LNCAP (cell line): Measurements from ENCODE around the gene CPM.

ENCODE experiments used
- TF ChIP-seq, protein P1 (sequence below): fragments of 450-650 bp; IDR thresholded peaks from 2 replicates; pipeline ENCODE4 v1.5.1; 2017; ENCODE audit warnings: mild to moderate bottlenecking

CPM gene

DNA sequence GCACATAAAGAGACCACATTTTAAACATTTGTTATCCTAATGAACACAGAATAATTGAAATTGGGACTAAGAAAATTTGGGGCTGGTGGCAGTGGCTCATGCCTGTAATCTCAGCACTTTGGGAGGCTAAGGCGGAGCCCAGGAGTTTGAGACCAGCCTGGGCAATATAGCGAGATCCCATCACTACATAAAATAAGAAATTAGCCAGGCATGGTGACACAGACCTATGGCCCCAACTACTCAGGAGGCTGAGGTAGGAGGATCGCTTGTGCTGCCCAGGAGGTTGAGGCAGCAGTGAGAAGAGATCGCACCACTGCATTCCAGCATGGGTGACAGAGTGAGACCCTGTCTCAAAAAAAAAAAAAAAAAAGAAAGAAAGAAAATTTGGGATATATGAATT lies 59.7 kb downstream of the CPM start:
- TF ChIP-seq, protein P1, sequence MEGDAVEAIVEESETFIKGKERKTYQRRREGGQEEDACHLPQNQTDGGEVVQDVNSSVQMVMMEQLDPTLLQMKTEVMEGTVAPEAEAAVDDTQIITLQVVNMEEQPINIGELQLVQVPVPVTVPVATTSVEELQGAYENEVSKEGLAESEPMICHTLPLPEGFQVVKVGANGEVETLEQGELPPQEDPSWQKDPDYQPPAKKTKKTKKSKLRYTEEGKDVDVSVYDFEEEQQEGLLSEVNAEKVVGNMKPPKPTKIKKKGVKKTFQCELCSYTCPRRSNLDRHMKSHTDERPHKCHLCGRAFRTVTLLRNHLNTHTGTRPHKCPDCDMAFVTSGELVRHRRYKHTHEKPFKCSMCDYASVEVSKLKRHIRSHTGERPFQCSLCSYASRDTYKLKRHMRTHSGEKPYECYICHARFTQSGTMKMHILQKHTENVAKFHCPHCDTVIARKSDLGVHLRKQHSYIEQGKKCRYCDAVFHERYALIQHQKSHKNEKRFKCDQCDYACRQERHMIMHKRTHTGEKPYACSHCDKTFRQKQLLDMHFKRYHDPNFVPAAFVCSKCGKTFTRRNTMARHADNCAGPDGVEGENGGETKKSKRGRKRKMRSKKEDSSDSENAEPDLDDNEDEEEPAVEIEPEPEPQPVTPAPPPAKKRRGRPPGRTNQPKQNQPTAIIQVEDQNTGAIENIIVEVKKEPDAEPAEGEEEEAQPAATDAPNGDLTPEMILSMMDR = no peak

DNA sequence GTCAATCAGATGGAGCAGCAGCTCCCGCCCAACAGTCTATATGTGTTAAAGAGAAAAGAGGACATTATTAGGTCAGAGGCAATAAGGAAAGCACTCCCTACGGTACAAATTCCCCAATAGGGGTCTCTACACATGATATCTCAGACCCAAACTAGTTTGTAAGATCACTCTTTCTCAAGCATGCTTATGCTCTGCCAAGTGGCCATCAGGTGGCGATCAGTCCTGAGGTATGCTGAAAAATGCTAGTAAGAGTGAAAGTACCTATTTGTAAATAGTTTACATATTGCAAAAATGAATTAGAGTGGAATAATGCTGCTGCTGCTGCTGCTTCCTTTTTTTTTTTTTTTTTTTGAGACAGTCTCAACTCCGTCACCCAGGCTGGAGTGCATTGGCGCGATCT lies 61.0 kb downstream of the CPM start:
- TF ChIP-seq, protein P1 = peak; percentile 45

DNA sequence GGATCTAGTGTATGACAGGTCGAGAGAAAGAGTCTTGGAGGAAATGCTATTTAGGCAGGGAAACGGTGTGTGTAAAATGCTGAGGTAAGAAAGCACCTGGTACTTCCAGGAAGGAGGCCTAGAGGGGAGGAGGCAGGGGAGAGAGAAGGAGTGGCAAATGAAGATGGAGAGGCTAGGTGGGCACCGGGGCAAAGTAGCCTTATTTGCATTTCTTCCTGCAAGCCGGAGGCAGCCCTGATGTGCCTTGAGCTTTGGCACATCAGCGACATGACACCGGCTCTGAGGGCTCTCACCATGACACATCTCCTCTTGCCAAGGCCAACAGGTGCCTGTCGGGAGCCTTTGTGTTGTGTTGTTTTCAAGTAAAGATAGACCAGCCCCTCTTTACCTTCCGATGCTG lies 61.6 kb downstream of the CPM start:
- TF ChIP-seq, protein P1 = no peak

DNA sequence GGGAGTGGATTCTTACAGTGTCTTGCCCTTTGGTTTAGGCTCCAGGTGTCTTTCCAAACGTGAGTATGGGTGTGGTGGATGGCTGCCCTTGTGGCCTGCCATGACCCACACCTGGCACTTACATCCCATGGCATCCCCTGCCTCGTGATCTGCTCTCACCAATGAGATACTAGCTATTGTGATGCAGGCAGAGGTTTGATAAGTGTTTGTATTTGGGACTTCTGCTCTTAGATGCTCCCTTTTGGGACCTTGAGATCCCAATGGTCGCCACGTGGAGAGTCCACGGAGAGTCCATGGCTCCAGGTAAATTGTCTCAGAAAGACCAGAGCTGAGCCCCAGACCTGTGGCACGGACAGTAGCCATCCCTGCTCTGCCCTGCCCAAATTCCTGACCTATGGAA lies 62.5 kb downstream of the CPM start:
- TF ChIP-seq, protein P1 = no peak

DNA sequence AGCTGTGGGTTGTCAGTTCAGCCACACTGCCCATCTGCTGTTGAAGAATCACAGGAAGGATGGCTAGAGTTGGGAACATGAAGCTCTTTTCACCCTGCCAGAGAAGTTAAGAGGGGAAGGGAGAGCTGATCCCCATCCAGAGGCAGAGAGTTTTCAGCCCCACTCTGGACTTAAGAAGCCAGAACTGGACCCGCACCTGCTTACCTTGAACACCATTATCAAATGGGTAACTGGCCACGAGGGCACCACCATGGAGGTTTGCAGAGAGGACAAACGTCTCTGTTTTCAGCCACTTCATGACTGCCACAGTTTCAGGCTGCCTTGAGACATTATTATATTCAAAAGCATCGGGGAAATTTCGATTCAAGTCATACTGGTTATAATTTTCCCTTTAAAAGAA lies 63.0 kb downstream of the CPM start:
- TF ChIP-seq, protein P1 = no peak

- TF ChIP-seq, protein P1 = no peak
These were observed 64.8 kb downstream of the CPM start for GRCh38 chr12:68868043-68868790.

- TF ChIP-seq, protein P1 = no peak
These were observed 65.4 kb downstream of the CPM start for GRCh38 chr12:68867606-68868005.

DNA sequence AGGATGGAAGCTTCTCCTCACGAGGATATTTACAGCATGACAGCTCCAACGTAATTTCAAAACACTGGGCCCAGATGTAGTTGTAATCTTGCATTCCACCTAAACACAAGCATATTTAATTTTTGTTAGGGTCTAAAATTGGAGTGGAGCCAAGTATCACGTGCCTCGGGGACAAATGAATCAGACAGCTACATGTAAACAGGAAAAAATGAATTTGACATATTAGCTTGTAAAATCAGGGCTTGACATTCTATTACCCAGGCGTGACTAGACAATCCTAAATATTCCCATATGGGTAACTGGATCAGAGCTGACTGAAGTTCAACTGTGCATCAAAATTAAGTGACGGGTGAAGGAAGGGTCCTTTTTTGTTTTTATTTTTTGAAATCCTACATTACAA lies 66.0 kb downstream of the CPM start:
- TF ChIP-seq, protein P1 = no peak
